Glutamatergic neuron (in vitro differentiated cells): ENCODE results near the gene PTPRG. TPM values are rescaled to one million over a fixed set of nuclear protein-coding genes. Genes with fewer than 3 reads are reported as not detected.

Experiments used
- DNase-seq: peaks from one replicate; pipeline ENCODE4 v3.0.0; 2022
- H3K27ac Mint-ChIP-seq: one replicate; pipeline ENCODE4 v1.8.0; 2020; ENCODE audit warnings: mild to moderate bottlenecking, mixed read lengths, inconsistent platforms; ENCODE audit not compliant: unreplicated experiment
- H3K27me3 Mint-ChIP-seq: one replicate; pipeline ENCODE4 v1.8.0; 2020; ENCODE audit warnings: mild to moderate bottlenecking, moderate library complexity, mixed read lengths, inconsistent platforms; ENCODE audit not compliant: unreplicated experiment
- H3K36me3 Mint-ChIP-seq: one replicate; pipeline ENCODE4 v1.8.0; 2020; ENCODE audit warnings: mild to moderate bottlenecking, mixed read lengths, inconsistent platforms; ENCODE audit not compliant: unreplicated experiment
- H3K4me1 Mint-ChIP-seq: one replicate; pipeline ENCODE4 v1.8.0; 2020; ENCODE audit warnings: mild to moderate bottlenecking, low read depth, mixed read lengths, inconsistent platforms; ENCODE audit not compliant: unreplicated experiment
- H3K4me3 Mint-ChIP-seq: one replicate; pipeline ENCODE4 v1.8.0; 2020; ENCODE audit warnings: mild to moderate bottlenecking, mixed read lengths, inconsistent platforms; ENCODE audit not compliant: unreplicated experiment
- H3K9me3 Mint-ChIP-seq: one replicate; pipeline ENCODE4 v1.8.0; 2020; ENCODE audit warnings: mild to moderate bottlenecking, moderate library complexity, mixed read lengths, inconsistent platforms; ENCODE audit not compliant: unreplicated experiment
- CTCF ChIP-seq: fragments of 200-600 bp; sonication (generic); IDR thresholded peaks from one replicate; pipeline ENCODE4 v1.5.0; 2021; ENCODE audit not compliant: partially characterized antibody, unreplicated experiment
- total RNA-seq: library from RNA; stranded (reverse); fragmentation: NEBNext Ultra II Directional; extraction: Animal tissue kit (Norgen Biotek cat#: 25700); gene quantifications from one replicate; pipeline ENCODE4 v1.2.1, GENCODE V29; 2021; ENCODE audit not compliant: unreplicated experiment

PTPRG gene
- total RNA-seq, 1 donor from 2014 or later, result 52.1 TPM

DNA sequence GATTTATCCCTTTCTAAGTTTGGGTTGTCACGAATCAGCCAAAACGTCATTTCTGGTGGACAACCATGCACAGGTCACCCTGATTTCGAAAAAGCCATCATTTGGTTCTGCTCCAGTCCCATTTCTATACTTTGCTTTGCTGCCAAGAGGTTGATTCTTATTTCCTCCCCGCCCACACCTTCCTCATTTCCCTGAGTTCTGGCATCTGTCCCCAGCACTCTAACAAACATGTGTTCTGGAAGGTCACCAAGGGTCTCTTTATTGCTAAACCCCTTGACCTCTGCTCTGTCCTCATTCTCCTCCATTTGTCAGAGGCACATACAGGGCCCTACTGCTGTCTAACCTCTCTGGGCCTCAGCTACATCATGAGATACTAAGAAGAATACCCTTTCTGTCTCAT, 36.4 kb upstream of the PTPRG start:
- H3K27ac Mint-ChIP-seq, result no peak overlapping the region
- DNase-seq, result no peak
- H3K9me3 Mint-ChIP-seq, result no peaks in the 10 kb centered on the region
- H3K27me3 Mint-ChIP-seq, result peaks cover 2% of the 10 kb centered on the region
- H3K4me3 Mint-ChIP-seq, result no peak overlapping the region
- H3K4me1 Mint-ChIP-seq, result no peaks in the 10 kb centered on the region
- no peak for TF ChIP-seq CTCF
- no peaks in the 10 kb centered on the region for H3K36me3 Mint-ChIP-seq

DNA sequence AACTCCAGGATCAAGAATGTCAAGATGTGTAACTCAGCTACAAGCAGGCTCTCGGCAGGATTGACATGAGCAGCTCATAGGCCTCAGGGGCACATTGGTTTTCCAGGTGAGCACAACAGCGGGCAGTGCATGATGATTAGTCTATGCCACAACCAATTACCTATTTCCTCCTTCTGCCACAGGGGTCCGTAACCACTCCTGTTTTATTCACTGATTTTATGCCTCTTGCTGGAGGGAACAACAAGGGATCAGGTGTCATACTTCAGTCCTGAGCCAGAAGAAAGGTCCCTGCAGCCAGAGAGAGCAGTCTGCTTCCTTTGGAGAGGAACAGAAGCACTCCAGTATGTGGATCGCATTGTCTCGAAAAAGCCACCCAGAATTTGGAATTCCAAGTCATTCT, 35.1 kb upstream of the PTPRG start:
- H3K9me3 Mint-ChIP-seq, result no peaks in the 10 kb centered on the region
- no peak overlapping the region for H3K4me3 Mint-ChIP-seq
- no peaks in the 10 kb centered on the region for H3K36me3 Mint-ChIP-seq
- DNase-seq, result no peak
- H3K27ac Mint-ChIP-seq, result no peak overlapping the region
- no peak for TF ChIP-seq CTCF
- H3K4me1 Mint-ChIP-seq, result no peaks in the 10 kb centered on the region
- peaks cover 2% of the 10 kb centered on the region for H3K27me3 Mint-ChIP-seq

DNA sequence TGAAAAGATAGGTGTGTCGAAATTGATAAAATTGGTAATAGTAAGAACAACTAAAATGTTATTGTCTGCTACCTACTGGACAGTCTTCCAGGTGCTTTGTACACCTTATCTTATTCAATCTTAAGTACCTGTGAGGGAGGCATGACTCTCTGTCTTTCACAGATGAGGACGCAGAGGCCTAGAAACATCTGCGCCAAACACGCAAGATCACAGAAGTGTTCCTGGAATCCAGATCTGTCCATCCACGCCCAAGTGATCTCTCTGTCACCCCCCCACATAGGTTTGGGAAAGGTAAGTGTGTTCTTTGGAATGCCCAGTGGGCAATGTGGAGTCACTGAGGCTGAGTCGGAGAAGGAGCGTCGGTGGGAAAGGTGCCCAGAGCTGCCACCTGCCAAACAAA, 34.4 kb upstream of the PTPRG start:
- Mint-ChIP-seq H3K36me3 (no peaks in the 10 kb centered on the region), H3K27me3 (peaks cover 2% of the 10 kb centered on the region), H3K9me3 (no peaks in the 10 kb centered on the region), H3K27ac (no peak overlapping the region), H3K4me3 (no peak overlapping the region), H3K4me1 (no peaks in the 10 kb centered on the region)
- TF ChIP-seq CTCF, result no peak
- DNase-seq, result no peak

GRCh38 chr3:61530355-61530754, 31.0 kb upstream of the PTPRG start:
- no peaks in the 10 kb centered on the region for H3K9me3 Mint-ChIP-seq
- H3K27me3 Mint-ChIP-seq, result peaks cover 1% of the 10 kb centered on the region
- DNase-seq, result no peak
- no peak overlapping the region for H3K27ac Mint-ChIP-seq
- peak; percentile 19 for TF ChIP-seq CTCF
- H3K4me1 Mint-ChIP-seq, result no peaks in the 10 kb centered on the region
- H3K4me3 Mint-ChIP-seq, result no peak overlapping the region
- H3K36me3 Mint-ChIP-seq, result no peaks in the 10 kb centered on the region

- Mint-ChIP-seq H3K27ac (no peak overlapping the region), H3K36me3 (no peaks in the 10 kb centered on the region), H3K27me3 (peaks cover 1% of the 10 kb centered on the region), H3K4me3 (no peak overlapping the region), H3K4me1 (peaks cover 7% of the 10 kb centered on the region), H3K9me3 (no peaks in the 10 kb centered on the region)
- TF ChIP-seq CTCF, result no peak
- no peak for DNase-seq
Observed at GRCh38 chr3:61531528-61531927, 29.8 kb upstream of the PTPRG start.
